A673 (cell line): Measurements from ENCODE around the gene ZNF579. TPM values are rescaled to one million over a fixed set of nuclear protein-coding genes. Genes with fewer than 3 reads are reported as not detected.

Source experiments
- BruUV-seq: library from RNA; stranded (reverse); fragments of 400-500 nt; replicated peaks from 2 replicates; lab custom pipeline; 2021; lab: Mats Ljungman, UMichigan
- CTCF ChIA-PET: fragments of 300-600 bp; sonication (Branson Sonifier 250); formaldehyde crosslinking; loops from one replicate; lab custom pipeline; 2022; ENCODE audit warnings: antibody characterized with exemption; lab: Charles Lee
- POLR2A ChIA-PET: fragments of 300-600 bp; sonication (Branson Sonifier 250); formaldehyde crosslinking; loops from one replicate; lab custom pipeline; 2022; ENCODE audit warnings: antibody characterized with exemption; ENCODE audit not compliant: low non-redundant PET; lab: Charles Lee
- DNase-seq: peaks from one replicate; pipeline ENCODE4 v3.0.0-alpha.2; 2015; ENCODE audit warnings: low spot score
- H3K27ac ChIP-seq: fragments of 200-600 bp; sonication (generic); 2 replicates; pipeline ENCODE4 v1.5.1; 2016; ENCODE audit warnings: mixed run types, low read depth, mild to moderate bottlenecking, mixed read lengths, antibody characterized with exemption, low read length; ENCODE audit not compliant: poor library complexity, severe bottlenecking
- H3K27me3 ChIP-seq: fragments of 200-600 bp; sonication (generic); replicated peaks from 2 replicates; pipeline ENCODE4 v1.6.1; 2017; ENCODE audit warnings: mixed run types, low read depth, mild to moderate bottlenecking, mixed read lengths, antibody characterized with exemption, low read length; ENCODE audit not compliant: insufficient read depth, poor library complexity
- H3K36me3 ChIP-seq: fragments of 200-600 bp; sonication (generic); 2 replicates; pipeline ENCODE4 v1.6.1; 2016; ENCODE audit warnings: mixed run types, mild to moderate bottlenecking, mixed read lengths, antibody characterized with exemption, low read length; ENCODE audit not compliant: insufficient read depth, poor library complexity, severe bottlenecking
- H3K4me1 ChIP-seq: fragments of 200-600 bp; sonication (generic); 2 replicates; pipeline ENCODE4 v1.6.1; 2017; ENCODE audit warnings: mixed run types, mild to moderate bottlenecking, mixed read lengths, antibody characterized with exemption, low read length; ENCODE audit not compliant: insufficient read depth, poor library complexity, severe bottlenecking
- H3K4me3 ChIP-seq: fragments of 200-600 bp; sonication (generic); 2 replicates; pipeline ENCODE4 v1.5.1; 2016; ENCODE audit warnings: low read depth, mixed run types, mild to moderate bottlenecking, mixed read lengths, low read length; ENCODE audit not compliant: poor library complexity, severe bottlenecking
- H3K9me3 ChIP-seq: fragments of 200-600 bp; sonication (generic); 2 replicates; pipeline ENCODE4 v1.6.1; 2016; ENCODE audit warnings: mixed run types, low read depth, mild to moderate bottlenecking, mixed read lengths, antibody characterized with exemption, low read length; ENCODE audit not compliant: poor library complexity, severe bottlenecking
- EZH2 ChIP-seq: fragments of 200-600 bp; sonication (generic); IDR thresholded peaks from 2 replicates; pipeline ENCODE4 v1.6.1; 2017; ENCODE audit warnings: borderline replicate concordance, low read depth, mild to moderate bottlenecking, mixed read lengths, antibody characterized with exemption, low read length; ENCODE audit not compliant: poor library complexity, severe bottlenecking
- intact Hi-C: fragments of 100-400 bp; cut with micrococcal nuclease; formaldehyde crosslinking; loops from one replicate; pipeline ENCODE4 v1.10.0; 2022; ENCODE audit not compliant: unreplicated experiment
- total RNA-seq: library from RNA; stranded (reverse); gene quantifications from 2 replicates; pipeline ENCODE4 v1.2.3, GENCODE V29; 2021
- TF ChIP-seq, protein P1 (sequence below): fragments of 300-800, 200-600 bp; sonication (generic); conservative IDR thresholded peaks from 2 replicates; pipeline ENCODE4 v1.5.1; 2017; ENCODE audit warnings: low read depth, mild to moderate bottlenecking, antibody characterized with exemption, low read length, moderate library complexity, mixed read lengths

ZNF579 gene
- total RNA-seq, 1 experiment from 2014 or later: 27.5 TPM

DNA sequence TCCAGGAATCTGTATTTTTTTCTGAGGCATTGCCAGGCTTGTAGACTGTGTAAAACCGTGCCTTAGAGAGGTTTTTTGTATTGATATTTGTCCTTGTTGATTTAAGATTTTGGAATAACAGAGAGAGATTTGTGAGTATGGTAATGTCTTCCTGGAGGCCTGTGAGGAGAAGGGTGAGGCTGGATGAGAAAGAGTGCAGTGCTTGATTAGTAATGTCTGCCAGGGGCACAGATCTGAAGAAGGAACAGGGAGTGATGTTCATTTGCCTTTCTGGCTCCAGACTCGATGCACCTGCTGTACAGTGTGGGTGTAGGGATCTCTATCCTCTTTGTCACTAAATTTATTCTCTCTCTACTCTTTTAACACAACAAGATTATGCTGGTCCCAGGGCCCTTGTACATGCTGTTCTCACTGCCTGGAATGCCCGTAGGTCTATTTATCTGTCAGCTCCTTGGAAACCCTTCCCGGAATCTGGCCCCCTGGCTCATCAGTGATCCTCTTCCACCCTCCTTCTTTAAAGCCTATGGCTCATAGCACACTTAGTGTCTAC lies 14.4 kb upstream of the ZNF579 start:
- intact Hi-C loops: no loop called here
- no TSS peak for BruUV-seq
- Histone ChIP-seq H3K36me3 (peaks cover 27% of the 10 kb centered on the region), H3K27me3 (no peaks in the 10 kb centered on the region), H3K4me1 (peaks cover 13% of the 10 kb centered on the region), H3K27ac (no peak overlapping the region), H3K9me3 (no peaks in the 10 kb centered on the region), H3K4me3 (no peak overlapping the region)
- CTCF ChIA-PET: no interaction called here
- no peak for TF ChIP-seq EZH2
- TF ChIP-seq, protein P1, sequence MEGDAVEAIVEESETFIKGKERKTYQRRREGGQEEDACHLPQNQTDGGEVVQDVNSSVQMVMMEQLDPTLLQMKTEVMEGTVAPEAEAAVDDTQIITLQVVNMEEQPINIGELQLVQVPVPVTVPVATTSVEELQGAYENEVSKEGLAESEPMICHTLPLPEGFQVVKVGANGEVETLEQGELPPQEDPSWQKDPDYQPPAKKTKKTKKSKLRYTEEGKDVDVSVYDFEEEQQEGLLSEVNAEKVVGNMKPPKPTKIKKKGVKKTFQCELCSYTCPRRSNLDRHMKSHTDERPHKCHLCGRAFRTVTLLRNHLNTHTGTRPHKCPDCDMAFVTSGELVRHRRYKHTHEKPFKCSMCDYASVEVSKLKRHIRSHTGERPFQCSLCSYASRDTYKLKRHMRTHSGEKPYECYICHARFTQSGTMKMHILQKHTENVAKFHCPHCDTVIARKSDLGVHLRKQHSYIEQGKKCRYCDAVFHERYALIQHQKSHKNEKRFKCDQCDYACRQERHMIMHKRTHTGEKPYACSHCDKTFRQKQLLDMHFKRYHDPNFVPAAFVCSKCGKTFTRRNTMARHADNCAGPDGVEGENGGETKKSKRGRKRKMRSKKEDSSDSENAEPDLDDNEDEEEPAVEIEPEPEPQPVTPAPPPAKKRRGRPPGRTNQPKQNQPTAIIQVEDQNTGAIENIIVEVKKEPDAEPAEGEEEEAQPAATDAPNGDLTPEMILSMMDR: no peak
- POLR2A ChIA-PET: no interaction called here
- no peak for DNase-seq

DNA sequence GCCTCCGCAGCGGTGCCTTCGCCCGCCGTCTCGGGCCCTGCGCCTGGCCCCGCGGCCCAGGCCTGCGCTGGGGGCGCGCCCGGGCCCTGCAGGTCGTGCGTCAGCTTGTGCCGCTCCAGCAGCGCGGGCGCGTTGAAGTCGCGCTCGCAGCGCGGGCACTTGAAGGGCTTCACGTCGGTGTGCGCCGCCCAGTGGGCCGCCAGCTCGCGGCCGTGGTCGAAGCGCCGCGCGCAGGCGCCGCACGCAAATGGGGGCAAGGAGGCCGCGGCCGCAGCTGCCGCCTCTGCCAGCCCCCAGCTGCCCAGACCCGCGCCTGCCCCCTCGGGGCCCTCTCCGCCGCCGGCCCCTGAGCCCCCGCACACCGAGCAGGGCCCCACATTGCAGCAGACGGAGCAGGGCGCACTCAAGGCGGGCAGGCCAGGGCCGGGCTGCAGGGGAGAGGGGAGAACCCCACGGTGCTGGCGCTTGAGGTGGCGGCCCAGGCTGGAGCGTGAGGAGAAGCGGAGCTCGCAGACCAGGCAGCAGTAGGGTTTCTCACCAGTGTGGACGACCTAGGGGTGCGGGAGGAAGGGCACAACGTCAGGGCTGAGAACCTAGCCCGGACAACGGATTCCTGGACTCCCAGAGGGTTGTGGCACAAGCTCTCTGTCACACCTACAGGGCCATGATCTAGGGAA lies 12.6 kb upstream of the ZNF579 start:
- ChIA-PET CTCF (no interaction called here), POLR2A (no interaction called here)
- H3K4me3 ChIP-seq: no peak overlapping the region
- BruUV-seq: no TSS peak
- H3K36me3 ChIP-seq: peaks cover 27% of the 10 kb centered on the region
- no peaks in the 10 kb centered on the region for H3K27me3 ChIP-seq
- TF ChIP-seq, protein P1: no peak
- no peak for TF ChIP-seq EZH2
- H3K27ac ChIP-seq: no peak overlapping the region
- H3K9me3 ChIP-seq: no peaks in the 10 kb centered on the region
- no peak for DNase-seq
- peaks cover 8% of the 10 kb centered on the region for H3K4me1 ChIP-seq
- intact Hi-C loops: no loop called here

DNA sequence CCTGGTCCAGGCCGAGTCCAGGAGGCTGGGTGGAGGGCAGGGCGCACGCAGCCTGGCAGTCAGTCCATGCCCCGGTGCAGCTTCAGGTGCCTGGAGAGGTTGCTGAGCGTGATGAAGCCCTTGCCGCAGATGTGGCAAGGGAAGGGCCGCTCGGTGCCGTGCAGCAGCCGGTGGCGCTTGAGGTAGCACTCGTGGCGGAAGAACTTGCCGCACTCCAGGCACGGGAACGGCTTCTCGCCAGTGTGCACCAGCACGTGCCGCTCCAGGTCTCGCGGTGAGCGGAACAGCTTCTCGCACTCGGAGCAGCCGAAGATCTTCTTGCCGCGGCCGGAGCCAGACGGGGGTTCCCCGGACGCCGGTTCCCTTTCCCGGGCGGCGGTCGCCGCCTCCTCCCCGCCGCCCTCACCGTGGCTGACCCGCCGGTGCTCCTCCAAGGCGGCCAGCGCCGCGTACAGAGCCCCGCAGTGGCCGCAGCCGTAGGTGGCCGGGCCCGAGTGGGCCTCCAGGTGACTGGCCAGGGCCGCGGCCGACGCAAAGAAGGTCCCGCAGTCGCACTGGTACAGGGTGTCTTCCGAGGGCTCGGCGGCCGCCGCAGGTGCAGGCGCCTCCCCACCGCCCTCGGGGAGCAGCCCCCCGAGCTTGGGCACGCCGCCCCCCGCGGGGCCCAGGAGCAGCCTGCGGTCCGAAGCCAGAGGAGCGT lies 11.9 kb upstream of the ZNF579 start:
- BruUV-seq: no TSS peak
- no peak overlapping the region for H3K27ac ChIP-seq
- H3K36me3 ChIP-seq: peaks cover 27% of the 10 kb centered on the region
- H3K4me3 ChIP-seq: no peak overlapping the region
- ChIA-PET CTCF (no interaction called here), POLR2A (no interaction called here)
- no peaks in the 10 kb centered on the region for H3K27me3 ChIP-seq
- DNase-seq: no peak
- H3K9me3 ChIP-seq: no peaks in the 10 kb centered on the region
- H3K4me1 ChIP-seq: peaks cover 3% of the 10 kb centered on the region
- intact Hi-C loops: no loop called here
- TF ChIP-seq, protein P1: no peak
